ENCODE measurements around the gene AP1M2.
"Not testable (repeated sequence)": the region's sequence is repeated elsewhere in the genome, so short reads cannot be mapped to it uniquely, and the experiment has no call there.

Gene AP1M2

DNA sequence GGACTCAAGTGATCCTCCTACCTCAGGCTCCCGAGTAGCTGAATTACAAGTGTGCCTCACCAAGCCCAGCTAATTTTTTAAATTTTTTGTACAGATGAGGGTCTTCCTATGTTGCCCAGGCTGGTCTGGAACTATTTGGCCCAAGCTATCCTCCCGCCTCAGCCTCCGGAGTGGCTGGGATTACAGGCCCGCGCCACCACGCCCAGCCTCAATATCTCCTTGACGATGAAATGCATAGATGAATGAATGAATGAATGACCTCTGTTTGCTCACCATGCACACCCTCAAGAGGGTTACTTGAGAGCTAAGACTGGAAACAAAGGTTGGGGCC, 14.9 kb upstream of the AP1M2 start:
- no peak for DNase-seq (ENCODE audit: low spot score)

DNA sequence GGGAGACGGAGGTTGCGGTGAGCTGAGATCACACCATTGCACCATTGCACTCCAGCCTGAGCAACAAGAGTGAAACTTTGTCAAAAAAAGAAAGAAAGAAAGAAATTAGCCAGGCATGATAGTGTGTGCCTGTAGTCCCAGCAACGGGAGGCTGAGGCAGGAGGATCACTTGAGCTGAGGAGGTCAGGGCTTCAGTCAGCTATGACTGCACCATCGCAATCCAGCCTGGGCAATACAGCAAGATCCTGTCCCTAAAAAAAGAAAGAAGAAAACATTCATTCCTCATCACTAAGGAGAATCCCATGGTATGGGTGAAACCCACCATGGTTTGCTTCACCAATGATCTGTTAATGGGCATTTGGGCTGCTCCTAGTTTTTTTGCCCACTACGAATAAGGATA, 13.0 kb upstream of the AP1M2 start:
- no peak for DNase-seq (ENCODE audit: low spot score)

DNA sequence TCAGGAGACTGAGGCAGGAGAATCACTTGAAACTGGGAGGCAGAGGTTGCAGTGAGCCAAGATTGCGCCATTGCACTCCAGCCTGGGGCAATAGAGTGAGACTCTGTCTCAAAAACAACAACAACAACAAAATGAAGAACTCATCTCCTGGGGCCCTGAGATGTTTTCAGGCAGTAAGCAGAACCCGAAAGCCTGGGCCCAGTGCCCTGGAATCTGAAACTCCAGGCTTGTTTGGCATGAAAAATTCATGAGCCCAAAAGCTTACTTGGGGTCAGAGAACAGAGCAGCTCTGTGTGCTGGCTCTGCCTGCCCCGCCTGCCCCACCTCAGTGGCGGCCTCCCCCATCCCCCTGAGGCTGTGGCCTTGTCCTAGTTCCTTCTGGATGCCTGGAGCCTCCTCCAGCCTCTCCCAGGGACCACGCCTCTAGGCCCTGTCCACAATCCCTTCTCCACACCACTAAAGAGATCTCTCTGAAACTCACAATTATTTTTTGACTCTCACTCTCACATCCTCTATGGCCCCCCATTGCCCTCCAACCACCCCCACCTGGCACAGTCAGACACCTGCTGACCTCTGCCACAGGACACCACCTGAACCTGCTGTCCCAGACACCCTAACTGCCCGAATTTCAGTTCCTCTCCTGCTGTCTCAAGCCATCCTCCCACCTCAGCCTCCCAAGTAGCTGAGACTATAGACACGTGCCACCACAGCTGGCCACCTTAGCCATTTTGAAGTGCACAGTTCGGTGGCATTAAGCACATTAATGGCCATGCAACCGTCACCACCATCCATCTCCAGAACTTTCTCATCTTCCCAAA, 6.9 kb upstream of the AP1M2 start:
- DNase-seq (ENCODE audit: low spot score): no peak

DNA sequence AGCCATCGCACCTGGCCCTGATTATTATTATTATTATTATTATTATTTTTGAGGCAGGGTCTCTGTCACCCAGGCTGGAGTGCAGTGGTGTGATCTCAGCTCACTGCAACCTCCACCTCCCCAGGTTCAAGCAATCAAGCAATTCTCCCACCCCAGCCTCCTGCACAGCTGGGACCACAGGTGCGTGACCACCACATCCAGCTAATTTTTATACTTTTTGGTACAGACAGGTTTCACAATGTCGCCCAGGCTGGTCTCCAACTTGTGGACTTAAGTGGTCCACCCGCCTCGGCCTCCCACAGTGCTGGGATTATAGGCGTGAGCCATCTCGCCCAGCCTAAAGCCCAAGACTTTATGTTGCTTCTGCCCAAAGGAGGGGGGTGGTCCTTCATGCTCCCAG, 6.0 kb upstream of the AP1M2 start:
- no peak for DNase-seq (ENCODE audit: low spot score)

DNA sequence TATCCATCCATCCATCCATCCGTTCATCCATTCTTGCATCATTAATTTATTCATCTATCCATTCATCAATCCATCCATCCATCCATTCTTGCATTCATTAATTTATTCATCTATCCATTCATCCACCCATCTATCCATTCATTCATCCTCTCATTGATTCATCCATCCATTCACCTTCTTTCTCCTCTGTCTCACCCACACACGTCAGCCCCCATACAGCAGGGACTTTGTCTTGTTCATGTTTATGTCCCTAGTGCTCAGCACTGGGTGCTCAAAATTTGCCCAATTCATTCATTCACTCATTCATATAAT, 683 bp upstream of the AP1M2 start:
- no peak for DNase-seq (ENCODE audit: low spot score)

DNA sequence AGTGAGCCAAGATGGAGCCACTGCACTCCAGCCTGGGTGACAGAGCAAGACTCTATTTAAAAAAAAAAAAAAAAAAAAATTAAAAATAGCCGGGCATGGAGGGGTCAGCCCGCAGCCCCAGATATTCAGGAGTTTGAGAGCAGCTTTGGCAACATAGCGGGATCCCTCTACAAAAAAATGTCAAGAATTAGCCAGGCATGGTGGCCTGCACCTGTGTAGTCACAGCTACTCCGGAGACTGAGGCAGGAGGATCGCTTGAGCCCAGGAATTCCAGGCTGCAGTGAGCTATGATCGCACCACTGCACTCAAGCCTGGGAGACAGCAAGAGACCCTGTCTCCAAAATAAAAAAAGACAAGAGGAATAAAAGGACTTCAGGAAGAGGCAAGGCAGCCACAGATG, 716 bp downstream of the AP1M2 start:
- DNase-seq (ENCODE audit: low spot score): no peak

DNA sequence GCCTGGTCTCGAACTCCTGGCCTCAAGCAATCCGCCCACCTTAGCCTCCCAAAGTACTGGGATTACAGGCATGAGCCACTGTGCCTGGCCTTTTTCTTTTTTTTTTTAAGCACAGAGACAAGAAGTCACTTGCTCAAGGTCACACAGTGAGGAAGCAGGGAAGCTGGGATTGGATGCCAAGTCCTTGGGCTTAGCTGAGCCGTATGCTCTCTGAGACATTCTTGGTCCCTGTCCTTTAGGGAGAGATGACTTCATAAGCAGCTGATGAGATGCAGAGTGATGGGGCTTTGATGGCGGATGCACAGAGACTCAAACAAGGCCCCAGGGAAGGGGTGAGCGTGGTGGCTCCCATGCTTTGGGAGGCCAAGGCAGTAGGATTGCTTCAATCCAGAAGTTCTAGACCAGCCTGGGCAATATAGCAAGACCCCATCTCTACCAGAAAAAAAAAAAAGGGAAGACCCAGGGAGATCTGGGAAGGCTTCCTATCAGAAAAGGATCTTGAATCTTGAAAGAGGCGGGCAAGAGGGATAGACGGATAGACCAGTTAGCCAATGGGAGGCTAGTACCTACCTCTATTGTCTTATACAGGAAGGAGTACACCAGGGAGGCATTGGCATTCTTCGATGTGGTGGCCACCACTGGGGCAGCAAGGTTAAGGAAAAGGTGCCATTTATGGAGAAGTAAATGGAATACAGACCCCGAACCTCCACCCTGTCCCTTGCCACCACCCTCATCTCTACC, 3.9 kb downstream of the AP1M2 start:
- no peak for DNase-seq (ENCODE audit: low spot score)

DNA sequence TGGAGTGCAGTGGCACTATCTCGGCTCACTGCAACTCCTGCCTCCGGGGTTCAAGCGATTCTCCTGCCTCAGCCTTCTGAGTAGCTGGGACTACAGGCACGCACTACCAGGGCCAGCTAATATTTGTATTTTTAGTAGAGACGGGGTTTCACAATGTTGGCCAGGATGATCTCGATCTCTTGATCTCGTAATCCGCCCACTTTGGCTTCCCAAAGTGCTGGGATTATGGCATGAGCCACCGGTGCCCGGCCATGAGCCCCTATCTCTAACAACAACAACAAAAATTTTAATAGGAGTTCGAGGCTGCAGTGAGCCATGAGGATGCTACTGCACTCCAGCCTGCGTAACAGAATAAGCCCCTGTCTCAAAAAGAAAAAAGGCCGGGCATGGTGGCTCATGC, 5.0 kb downstream of the AP1M2 start:
- no peak for DNase-seq (ENCODE audit: low spot score)

DNA sequence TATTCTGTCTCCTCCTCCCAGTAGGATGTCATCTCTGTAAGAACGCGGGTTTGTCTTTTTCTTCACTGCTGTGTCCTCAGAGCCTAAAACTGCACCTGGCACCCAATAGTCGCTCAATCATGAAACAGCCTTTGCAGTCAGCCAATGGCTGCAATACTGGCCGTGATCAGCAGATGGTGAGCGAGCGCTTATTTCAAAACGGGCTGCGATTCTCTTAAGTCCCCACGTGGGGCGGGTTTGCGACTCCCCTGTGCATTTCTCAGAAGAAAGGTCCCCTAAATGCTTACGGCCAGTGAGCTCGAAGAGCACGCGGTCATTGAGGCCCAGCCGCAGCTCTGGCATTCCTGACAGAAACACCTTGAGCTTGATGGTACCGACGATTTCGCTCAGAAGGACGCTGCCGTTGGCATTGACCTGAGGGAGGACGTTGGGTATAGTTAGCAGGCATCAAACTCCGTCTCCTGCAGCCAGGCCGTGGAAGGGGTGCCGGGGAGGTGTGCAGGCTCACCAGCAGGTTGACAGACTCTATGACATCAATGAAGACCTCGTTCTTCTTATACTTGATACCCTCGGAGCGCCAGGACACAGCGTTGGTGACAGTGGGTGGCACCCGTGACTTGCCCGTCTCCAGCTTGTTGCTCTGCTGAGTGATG, 6.0 kb downstream of the AP1M2 start:
- DNase-seq (ENCODE audit: low spot score): peak; percentile 75

DNA sequence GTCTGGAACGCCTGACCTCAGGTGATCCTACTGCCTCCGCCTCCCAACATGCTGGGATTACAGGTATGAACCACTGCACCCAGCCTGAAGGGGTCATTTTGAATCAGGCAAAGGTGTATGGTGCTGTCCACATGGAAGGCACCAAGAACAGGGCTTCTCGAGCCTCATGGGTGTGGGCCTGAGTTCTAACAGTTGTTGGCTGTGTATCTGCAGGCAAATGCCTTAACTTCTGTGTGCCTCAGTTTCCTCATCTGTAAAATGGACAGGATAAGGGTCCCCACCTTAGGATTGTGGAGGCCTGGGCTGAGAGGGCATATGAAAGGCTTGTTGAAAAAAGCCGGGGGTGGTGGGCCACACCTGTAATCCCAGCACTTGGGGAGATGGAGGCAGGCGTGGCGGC, 9.2 kb downstream of the AP1M2 start:
- DNase-seq (ENCODE audit: low spot score): no peak

DNA sequence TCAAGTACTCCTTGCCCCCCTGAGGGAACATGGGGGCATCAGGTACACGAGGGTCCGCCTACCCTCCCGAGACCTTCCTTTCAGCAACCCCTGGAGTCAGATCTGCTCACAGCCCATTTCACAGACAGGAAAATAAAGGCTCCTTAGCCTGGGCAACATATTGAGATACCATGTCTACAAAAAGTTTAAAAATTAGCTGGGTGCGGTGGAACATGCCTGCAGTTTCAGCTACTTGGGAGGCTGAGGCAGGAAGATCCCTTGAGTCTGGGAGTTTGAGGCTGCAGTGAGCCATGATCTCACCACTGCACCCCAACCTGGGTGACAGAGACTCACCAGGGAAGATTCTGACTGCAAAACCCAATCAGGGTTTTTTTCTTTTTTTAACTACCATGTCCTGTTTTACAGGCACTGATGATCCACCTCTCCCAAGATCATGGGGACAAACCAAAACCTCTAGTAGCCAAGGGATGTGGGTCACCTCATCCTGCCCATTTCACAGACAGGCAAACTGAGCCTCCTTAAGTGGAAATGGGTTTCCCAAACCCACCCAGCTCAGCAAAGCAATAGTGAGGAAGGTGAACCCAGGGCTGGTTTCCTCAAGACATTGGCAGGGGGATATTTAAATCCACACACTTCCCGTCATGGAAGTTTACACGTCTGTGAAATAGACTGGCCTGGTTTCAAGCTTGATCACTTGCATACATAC, 11.9 kb downstream of the AP1M2 start:
- no peak for DNase-seq (ENCODE audit: low spot score)

DNA sequence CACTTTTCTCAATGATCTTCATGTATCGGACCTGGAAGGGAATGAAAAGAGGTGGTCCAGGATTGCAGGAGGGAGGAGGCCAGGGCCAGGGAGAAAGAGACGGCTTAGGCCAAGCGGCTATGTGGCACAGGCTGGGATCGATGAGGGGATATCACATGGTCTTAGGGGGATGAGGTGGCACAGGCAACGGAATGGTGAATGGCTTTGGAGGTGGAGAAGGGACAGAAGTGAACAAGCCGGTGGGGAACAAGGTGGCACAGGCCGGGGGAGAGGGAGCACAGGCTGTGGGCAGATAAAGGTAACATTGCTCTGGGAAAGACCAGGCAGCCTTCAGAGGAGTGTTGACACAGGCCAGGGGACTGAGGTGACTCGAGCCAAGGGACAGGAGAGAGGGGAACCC, 12.7 kb downstream of the AP1M2 start:
- DNase-seq (ENCODE audit: low spot score): no peak

DNA sequence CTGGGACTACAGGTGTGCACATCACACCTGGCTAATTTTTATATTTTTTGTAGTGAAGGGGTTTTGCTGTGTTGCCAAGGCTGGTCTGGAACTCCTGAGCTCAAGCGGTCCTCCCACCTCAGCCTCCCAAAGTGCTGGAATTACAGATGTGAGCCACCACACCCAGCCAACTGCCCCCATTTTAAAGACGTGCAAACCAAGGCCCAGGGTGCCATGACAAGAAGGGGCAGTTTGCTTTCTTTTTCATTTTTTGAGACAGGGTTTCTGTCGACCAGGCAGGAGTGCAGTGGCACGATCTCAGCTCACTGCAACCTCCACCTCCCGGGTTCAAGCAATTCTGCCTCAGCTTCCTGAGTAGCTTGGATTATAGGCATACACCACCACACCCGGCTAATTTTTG, 13.3 kb downstream of the AP1M2 start:
- DNase-seq (ENCODE audit: low spot score): not testable (repeated sequence)

DNA sequence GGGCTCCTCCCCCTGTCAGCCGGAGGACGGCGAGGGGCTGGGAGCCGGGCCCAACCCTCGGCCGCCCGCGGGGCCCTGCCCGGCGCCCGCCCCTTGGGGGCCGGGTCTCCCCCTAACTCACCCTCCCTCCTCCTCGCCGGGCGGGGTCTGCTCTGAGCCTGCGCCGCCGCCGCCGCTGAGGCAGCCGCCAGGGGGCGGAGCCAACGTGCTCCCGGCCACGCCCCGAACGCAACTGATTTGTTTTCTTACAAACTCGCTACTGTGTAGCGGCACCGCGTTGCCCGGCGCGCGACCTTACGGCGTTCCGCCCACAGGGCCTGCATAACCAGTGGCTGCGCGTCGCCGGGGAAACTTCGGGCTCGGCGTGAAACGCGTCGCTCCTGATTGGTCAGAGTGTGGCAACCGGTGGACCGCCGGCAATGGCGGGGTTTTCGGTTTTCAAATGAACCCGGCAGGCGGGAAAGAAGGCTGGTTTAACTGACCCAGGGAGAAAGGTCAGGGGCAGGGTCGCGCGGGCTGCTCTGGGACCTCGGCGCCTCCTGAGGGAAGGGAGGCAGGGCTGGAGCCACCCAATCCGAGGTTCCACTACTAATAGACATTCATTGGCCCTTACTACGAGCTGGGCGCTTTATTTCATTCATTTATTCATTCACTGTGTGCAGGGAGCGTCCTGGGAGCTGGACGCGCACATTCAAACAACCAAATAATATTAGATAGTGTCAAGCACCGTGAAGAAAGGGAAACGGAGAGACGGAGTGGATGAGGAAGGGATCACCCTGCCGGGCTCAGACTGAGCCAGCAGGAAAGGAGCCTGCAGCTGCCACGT, 18.1 kb downstream of the AP1M2 start, which contains the start of gene CDKN2D:
CDKN2D (minus strand) TSS at position 154 of the 826 bp plus-strand sequence. CDS start 326 bp downstream, outside the sequence.
- DNase-seq (ENCODE audit: low spot score): peak; percentile 92

DNA sequence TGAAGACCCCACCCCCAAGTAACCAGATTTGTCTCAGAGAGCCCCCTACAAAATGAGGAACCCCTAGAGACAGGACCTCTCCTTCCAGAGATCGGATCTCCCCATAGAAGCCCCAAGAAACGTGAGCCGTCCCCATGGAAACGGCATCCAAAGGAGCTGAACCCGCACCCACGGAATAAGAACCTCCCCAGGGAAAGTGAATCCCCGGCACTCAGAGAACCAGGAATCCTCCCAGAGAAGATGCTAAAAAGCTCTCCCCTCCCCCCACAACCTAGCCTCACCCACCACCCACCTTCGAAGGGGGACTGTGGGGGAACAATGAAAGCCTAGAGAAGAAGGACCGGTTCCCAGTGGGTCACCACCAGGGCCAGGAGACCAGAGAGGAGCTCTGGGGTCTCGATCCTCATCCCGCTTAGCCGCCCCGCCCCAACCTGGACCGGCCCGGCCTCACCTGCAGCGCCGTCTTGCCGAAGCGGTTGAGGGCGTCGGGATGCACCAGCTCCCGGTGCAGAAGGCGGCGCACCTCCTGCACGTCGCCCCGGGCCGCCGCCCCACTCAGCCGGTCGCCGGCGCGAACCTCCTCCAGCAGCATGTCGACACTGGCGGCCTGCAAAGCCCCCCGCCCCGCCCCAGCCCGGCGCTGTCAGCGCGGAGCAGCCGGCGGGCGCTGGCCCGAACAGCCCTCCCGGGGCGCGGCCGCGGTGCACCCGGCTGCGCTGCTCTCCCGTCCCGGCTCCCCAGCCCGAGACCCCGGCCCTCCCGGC, 18.9 kb downstream of the AP1M2 start:
- peak; percentile 46 for DNase-seq (ENCODE audit: low spot score)

DNA sequence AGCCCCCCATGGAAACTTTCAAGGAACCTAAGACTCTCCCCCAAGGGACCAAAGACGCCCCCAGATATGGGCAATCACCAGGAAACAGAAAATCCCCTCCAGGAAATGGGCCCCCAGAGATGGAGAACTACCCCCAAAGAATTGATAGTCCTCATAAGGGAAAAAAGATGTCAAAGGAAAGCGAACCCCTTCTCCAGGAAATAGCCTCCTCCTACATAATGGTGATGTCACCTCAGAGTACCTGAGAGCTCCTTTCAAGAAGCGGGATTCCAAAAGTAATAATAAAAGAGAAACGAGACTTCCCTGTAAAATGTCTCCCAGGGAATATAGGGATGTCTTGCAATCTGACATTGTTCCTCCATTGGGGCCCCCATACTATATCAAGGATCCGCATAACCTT, 19.5 kb downstream of the AP1M2 start:
- DNase-seq (ENCODE audit: low spot score): no peak

DNA sequence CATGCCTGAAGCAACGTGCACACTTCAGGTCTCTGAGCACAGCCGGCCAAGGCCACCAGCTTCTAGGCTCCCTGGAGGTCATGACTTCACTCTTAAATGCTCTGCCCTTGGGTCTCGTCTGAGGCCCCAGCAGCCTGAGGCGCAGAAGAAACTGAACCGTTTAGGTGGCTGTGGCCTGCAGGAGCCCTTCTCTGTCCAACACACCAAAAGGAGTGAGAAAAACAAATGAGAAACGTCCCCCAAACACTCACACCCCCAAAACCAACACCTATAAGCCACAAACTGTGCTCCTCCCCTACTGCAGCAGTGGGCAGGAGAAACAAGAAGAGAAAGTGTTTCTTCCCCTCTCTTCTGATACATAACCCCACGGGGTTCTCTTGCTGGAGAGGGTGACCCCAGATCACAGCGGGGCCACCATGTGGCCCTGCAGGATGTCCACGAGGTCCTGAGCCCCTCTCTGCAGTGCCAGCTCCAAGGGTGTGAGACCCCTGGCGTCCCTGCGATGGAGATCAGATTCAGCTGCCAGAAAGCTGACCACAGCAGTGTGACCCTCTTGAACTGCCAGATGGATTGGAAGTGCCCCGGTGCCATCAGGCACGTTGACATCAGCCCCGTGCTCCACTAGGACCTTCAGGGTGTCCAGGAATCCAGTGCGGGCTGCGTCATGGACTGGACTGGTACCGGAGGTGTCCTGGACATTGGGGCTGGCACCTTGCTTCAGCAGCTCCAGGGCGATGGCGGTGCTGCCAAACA, 20.3 kb downstream of the AP1M2 start:
- DNase-seq (ENCODE audit: low spot score): no peak

DNA sequence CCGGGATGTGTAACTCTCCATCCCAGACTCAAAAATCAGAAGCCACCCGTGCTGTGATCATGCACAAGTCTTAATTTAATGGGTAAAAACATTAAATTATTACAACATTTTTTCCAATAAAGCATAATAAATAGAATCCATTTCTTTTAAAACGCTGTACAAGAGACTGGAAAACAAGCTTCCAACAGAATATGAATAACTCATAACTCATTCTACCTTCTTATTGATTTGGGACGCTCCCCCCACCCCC, 20.8 kb downstream of the AP1M2 start:
- DNase-seq (ENCODE audit: low spot score): no peak

DNA sequence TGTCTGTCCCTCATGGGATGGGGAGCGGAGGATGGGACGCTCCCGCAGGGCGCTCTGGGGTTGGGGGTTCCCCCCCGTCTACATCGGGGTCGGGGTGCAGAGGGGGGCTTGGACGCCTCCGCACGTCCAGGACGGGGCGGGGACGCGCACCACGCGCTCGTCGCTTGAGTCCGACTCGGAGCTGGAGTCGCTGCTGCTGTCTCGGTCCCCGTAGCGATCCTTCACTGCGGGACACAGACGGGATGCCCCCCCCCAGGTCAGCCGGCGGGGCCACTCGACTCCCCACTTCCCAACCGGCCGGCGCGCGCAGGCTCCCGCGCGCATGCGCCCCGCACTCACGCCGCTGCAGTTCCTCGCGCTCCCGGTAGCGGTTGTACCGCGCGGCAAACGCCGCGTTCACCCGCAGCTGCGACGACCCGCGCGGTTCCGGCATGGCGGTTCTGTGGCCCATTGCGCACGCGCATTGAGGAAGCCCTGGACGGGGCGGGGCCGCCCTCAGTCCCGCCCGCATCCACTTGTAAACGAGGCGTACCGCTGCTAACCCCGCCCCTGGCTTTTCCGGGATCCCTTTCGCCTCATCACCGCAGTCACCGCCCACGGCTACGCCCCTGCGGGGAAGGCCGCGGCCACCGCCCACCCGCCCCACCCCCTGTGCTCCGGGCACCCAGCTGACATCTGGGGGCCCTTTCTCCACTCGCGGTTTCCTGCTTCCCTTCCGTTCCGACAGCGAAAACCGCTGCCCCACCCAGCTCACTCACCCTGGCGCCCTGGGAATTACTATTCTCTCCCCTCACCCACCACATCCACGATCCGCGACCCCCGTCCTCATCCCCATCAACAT, 21.3 kb downstream of the AP1M2 start, which contains the start of gene KRI1:
KRI1 (minus strand) TSS at position 444 of the 841 bp plus-strand sequence; CDS start at position 433, 11 bp downstream.
- DNase-seq (ENCODE audit: low spot score): peak; percentile 99
